HG03378 (cell line): ENCODE results near the gene GRID2.

Source experiments
- ATAC-seq: cut with Tn5 transposase; IDR thresholded peaks from one replicate; pipeline ENCODE4 v1.9.1; 2021; ENCODE audit warnings: mild to moderate bottlenecking, moderate library complexity; ENCODE audit not compliant: unreplicated experiment

Gene GRID2

DNA sequence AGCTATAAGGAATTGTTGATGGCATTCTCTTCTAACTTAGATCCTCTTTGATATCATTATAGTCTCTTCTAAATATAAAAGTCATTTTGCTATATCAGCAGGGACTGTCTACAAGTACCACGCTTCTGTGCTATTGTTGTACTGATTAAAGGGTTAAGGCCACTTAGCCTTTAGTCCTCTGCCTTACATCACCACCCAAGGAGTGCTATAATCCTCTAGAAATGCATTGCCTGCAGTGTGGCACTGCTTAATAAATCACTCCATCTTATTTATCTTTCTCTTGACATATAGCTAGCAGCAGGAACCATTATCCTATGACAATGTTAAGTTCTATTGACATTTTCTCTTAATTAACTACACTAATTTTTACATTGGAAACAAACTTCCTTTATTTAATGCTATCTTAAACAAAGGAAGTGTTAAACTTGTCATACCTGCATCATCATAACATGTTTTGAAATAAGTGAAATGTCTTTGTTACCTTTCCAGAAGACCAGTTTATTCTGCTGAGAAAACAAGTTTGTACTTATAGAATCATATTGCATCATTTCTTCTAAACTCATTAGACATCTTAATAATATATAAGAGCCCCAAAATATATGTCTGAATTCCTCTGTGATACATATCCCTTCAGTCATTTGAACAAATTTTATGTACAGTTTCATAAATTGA lies 1163.9 kb downstream of the GRID2 start:
- no peak for ATAC-seq

DNA sequence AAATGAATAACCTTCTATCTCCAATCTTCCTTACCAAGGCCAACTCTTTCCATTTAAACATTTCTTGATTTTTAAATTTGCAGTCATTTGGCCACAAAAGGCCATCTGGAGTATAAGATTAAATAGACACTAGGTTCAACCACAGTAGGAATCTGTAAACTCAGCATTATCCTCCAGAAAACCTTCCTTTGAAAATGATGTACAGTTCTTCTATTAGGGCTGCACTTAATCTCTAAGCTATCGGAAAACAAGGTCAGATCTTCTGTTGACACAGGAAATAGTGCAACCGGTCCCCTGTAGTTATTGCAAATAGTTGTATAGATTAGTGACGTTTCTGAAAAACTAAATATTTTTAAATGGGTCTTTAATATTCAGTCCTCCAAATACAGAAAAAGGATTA lies 1165.8 kb downstream of the GRID2 start:
- ATAC-seq: no peak

DNA sequence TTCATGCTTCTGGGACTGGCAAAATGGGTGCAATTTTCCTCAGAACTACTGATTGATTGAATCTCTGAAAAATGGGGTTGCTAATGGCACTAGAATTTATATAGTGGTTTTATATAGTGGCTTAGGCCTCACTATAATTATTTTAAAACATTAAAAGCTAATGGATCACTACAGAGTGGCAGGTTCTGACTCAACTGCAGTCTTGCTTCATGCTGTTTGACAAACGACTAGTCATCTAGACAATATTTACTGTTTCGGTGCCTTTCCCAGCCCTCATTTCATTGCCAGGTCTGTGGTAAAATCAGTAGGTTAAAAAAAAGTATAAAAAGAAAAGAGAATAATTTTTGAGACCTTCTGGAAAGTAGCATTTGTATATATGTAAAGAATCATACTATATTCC lies 1172.0 kb downstream of the GRID2 start:
- no peak for ATAC-seq

DNA sequence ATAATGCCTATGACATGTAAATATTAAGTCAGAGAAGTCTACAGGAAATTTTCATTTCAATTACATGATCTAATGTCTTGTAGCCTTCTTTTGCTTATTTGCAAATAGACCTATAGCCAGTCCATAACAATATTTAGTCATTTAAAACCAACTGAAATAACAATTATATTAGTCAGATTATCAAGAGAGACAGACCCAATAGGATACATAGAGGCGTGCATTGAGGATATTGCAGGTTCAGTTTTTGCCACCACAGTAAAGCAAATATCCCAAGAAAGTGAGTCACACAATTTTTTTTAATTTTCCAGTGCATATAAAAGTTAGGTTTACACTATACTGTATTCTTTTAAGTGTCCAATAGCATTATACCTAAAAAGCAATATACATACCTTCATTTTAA lies 1175.0 kb downstream of the GRID2 start:
- no peak for ATAC-seq

DNA sequence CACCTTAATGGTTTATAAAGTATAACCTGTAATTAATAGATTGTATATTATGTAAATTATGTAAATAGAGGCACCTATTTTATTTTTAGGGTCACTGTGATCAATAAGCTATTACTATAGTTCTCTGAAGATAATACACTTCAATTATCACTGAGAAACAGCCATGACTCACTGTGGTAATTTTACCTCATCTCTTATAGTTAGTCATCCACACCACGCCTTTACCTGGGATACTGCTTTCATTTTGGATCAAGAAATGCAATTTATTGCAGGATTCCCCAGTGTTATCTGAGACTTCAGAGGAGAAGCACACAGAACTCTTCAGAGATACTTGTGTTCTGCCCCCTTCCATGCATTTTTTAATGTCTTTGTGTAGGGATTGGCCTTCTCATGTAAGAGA lies 1176.7 kb downstream of the GRID2 start:
- no peak for ATAC-seq

DNA sequence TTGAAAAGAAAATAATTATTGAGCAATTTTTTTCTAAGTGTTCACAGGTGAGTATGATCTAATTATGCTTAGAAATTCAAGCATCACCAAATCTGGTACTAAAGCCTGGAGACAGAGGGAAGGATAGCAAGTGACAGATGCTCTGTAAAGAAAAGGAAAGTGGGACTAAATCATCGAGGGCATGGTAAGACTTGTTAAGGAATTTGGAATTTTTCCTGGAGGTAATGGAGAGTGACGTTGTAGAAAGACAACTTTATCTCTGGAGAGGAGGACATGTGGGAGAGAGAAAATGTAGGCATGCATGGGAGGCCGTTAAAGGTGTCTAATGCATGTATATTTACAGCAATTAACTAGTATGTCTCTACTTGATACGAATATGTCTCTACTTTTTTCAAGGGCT lies 1191.6 kb downstream of the GRID2 start:
- no peak for ATAC-seq

DNA sequence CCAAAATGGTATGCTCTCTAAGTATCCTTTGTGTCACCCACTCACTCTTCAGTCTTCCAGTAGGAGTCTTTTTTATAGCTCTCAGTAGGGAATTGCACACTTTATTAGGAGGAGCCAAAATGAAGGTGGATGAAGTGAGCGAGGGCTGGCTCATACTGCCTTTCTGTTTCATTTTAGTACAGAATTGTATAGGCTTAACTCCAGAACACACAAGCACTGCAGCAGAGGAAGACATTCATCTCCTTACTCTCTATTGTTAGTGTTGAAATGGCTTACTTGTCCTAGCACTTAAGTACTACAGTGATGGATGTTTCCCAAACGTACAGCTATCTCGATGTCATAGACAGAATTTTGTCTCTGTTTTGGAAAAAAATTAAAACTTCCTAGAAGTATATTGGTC lies 1197.5 kb downstream of the GRID2 start:
- no peak for ATAC-seq

DNA sequence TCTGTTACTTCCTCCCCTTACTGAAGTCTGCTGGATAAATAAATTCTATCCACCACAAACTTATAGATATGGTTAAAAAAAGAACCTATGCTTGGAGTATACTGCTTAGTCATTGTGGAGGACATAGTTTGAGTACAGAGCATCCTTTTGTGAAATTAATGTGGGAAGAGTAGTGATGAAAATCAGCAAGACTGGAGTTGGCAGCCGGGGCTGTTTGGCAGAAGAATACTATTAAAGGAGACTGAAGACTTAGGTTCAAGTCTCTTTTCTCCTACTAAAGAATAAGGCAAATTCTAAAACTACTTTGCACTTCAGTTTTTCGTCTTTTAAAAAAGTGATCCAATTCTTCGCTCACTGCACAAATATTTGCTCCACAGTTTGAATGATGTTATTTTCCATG lies 1198.2 kb downstream of the GRID2 start:
- ATAC-seq: no peak

DNA sequence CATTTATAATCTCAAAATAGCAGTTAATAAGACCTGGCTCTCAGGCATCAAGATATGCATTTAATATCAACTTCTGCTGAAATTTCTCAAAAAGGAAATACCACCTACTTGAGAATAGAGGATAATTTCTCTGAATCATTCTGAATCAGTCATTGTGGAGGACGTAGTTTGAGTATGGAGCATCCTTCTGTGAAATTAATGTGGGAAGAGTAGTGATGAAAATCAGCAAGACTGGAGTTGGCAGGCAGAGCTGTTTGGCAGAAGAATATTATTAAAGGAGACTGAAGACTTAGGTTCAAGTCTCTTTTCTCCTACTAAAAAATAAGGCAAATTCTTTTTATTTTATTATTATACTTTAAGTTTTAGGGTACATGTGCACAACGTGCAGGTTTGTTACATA lies 1199.2 kb downstream of the GRID2 start:
- no peak for ATAC-seq

DNA sequence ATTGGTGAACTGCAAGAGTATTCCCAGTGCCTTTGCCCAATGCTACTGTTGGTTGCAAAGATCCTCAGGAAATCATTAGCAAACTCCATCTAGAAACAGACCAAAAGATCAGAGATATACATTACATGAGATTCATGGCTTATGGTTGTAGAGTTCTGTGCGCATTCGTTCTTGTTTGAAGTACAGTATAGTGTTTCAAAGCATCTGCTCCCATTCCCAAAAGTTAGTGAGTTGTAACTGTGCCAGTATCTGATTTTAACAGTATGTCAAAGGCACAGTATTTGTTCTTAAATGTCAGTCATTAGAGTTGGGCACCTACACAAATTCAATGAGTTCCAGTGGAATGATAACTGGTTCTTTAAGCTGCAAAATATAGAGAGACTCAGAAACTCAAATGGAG lies 1210.1 kb downstream of the GRID2 start:
- no peak for ATAC-seq

DNA sequence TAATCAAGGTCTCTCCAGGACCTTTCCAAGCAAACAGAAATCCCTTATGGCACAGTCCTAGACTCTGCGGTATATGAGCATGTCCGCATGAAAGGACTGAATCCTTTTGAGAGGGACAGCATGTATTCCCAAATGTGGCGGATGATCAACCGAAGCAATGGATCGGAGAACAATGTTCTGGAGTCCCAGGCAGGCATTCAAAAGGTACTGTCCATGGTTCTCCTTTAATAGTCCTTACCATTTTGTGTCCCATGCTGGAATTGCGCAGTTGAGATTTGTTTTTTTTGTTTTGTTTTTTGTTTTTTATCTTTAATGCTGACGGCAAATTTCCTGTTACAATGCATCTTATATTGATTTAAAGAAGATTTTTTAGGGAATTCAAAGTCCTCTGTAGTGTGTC lies 1211.4 kb downstream of the GRID2 start:
- no peak for ATAC-seq

DNA sequence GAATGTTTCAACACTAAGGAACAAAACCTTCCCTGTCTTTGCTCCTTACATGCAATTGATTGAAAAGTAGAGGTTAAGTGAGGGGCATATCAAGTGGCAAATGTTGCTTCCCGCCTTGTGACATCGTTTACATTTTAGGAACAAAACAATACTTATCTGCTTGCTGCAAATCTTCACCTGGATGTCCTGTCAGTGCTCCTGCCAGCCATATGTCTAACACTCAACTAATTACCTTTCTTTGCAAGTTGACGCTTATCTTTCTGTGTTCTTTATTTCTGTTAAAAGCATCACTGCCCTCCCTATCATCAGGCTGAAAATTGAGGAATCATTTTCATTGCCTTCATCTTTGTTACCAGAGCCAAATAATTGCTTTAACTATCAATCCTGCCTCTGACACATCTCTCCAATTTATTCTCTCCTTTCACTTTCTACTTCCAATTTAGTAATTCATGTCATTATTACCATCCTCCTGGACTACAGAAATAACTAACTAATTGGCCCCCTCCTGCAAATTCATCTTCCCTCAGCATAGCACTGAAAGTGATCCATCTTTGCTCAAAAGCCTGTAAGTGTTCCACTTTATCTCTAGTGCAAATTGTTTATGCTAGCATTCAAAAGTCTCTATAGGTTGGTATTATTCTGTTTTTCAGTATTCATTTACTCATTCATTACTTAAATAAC lies 1226.1 kb downstream of the GRID2 start:
- ATAC-seq: no peak

DNA sequence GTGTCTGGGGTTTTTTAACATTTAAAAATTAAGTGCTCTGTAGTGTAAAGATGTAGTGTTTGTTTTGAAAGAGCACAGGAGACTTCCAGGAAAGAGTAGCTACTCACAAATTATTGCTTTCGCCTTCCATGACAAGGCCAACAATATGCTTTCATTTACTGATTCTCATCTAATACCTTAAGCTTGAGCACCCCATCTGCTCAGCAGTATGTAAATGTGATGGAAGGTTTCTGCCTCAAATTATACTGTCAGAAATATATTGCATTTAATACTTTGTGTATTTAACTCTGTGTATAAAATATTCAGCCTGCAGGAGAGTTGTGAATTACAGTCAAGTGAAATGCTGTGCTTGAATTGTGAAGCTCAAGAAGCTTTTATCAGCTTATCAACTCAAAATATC lies 1228.5 kb downstream of the GRID2 start:
- no peak for ATAC-seq

DNA sequence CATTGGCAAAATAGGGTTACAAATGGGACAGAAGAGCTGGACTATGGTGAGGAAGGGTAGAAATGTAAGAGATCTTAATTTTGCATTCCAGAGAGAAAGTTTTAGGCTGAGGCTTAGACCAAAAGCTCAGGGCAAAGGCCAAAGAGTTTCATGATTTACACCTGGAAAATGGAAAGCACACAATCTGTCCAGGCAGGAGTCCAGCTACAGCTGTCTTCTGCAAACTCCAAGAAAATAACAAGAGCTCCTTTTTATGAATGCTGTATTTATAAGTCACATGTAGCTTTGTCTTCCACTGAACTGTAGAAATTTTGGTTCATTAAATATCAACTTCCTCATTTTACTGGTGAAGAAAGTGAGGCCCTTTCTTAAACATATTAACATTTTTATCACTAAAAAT lies 1236.8 kb downstream of the GRID2 start:
- no peak for ATAC-seq

DNA sequence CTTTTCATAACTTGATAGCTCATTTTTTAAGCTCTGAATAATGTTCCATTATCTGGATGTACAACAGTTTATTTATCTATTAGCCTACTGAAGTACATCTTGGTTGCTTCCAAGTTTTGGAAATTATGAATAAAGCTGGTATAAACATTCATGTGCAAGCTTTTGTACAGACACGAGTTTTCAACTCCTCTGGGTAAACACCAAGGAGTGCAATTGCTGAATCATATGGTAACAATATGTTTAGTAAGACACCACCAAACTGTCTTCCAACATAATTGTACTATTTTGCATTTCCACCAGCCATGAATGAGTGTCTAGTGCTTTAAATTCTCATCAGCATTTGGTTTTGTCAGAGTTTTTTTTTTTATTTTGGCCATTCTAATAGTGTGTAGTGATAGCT lies 1258.1 kb downstream of the GRID2 start:
- ATAC-seq: no peak

DNA sequence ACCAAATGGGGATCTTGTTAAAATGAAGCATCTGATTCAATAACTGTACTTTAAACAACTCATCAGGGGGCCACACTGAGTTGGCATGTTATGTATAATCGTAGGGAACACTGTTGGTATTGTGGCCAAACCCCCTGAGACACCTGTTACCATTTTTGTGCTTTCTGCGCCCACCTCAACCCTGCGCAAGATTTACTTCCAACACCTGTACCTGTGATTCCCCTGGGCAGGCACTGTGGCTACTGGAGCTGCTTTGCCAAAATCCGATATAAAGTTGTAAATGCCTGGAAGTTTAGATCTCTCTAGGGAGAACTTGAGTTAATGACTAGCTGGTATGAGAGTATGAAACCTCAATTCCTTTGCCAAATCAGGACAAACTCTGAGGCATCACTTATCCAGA lies 1265.0 kb downstream of the GRID2 start:
- ATAC-seq: no peak

DNA sequence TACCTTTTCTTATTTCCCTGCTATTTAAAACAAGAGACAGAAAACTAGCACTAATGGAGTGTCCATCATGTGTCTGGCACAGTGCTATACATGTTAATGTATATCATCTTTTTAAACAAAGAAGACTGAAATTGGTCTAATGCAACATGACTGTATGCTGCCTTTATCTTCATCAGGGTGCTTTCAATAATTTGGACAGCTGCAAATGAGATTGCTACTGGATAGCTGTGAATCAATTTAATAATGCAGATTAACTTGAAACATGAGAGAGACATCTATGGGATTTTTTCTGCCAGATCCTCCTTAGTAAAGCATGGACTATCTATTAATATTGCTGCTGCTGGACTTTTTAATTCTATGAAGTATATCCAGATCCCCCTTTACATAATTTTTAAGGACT lies 1269.5 kb downstream of the GRID2 start:
- ATAC-seq: no peak

DNA sequence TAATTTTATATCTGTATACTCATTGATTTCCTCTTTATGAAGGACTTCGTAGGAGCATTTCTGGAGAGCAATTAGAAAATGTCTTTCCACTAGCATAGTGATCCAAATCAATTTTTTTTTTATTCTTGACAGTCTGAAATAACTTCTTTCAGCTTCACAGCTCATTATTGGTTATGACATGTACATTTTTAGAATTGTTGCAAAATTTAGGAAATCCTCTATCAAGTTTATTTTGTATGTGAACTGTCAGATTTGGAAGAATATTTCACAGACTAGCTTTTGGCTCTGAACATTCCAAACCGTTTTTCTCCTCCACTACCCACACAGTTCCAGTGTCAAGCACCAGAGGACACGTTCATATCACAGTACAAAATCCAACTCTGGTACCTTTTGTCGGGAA lies 1275.2 kb downstream of the GRID2 start:
- ATAC-seq: no peak

DNA sequence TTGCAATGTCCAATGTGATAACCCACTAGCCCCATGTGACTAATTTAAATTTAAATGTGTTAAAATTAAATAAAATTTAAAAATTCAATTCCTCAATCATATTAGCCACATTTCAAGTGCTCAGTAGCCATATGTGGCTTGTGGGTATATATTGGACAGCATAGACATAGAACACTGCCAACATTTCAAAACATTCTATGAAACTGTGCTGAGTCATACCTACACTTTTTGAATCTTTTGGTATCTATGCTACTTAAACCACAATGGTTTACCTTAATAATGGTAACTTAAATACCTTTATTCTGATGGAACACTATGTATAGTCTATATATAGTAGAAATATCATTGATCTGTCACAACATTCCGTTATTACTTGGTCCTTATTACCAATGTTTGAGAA lies 1301.4 kb downstream of the GRID2 start:
- ATAC-seq: no peak

DNA sequence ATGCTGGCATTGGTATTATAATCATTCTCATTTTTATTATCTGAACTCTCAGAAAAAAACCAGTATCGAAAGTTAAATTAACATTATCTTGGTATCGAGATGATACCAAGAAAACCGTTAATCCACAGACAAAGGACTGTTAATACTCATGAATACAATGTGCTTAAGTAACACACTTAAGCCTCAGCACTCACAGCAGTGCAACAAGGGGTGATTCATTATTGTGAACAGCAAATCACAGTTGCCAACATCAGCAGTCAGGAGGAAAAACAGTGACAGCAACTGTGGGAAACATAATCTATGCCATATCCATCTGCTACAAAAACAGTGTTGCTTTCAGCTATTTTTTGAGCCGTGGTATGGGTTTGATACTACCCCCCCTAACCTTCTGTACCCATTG lies 1313.8 kb downstream of the GRID2 start:
- no peak for ATAC-seq

DNA sequence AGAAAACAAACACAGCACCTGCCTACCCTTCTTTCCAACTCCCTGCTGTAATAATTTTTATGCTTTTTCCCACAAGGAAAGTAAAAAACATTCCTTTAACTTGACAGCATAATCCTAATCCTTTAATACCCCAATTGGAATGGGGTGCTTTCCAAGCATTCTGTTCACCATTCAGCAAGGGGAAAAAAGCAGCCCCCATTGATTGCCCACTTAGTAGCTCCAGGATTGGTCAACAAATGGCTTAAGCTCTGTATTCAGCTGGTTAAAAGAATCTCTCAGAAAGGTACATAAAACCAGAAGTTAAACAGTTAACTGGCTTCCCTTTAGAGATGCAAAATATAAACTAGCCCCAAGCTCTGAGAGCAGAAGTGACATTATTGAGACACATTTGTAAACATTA lies 1330.0 kb downstream of the GRID2 start:
- no peak for ATAC-seq

DNA sequence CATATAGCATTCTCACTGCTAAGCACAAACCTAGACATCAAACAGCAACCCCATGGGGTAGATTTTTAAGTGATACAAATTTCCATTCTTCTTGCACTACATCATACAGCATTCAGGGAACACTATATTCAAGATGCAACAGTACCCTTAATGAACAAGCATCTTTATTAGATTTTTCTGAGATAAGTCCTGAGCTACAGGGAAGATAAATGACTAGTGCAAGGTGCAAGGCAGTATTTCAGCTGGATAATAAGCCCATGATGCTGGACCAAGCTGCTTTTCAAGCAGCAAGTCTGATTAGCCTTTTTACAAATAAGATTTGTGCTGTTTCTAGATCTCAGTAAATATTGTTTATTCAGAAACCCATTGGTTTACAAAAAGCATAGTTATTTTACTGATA lies 1332.2 kb downstream of the GRID2 start:
- no peak for ATAC-seq

DNA sequence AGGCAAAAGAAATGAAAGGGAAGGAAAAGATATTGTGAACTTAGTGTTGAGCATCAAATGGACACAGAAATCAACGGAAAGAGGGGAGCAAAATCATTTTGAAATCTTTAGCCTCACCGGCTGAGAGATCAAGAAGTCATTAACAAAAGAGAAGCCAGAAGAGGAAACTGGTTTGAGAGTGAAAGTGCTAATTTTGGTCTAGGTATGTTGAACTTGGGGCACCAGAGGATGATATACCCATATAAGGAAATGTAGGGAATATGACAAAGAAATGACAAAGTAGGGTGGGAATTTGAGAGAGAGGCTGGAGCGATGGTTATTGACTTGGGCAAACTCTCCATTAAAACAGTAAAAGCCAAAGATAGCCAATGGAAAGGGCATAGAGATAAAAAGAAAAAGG lies 1341.4 kb downstream of the GRID2 start:
- no peak for ATAC-seq
